Measurements from ENCODE around the gene CDK16. TPM values are rescaled to one million over a fixed set of nuclear protein-coding genes. Genes with fewer than 3 reads are reported as not detected.

Gene CDK16
- total and polyA plus RNA-seq, 2 of the 4 experiments (the other 2 are of a cell fraction): 85.3 to 106 TPM

GRCh38 chrX:47231167-47231566, 12.7 kb downstream of the CDK16 start:
- H2AK5ac ChIP-seq (ENCODE audit: low read depth, low read length): no peak overlapping the region
- DNase-seq: no peak
- TF ChIP-seq CHD1 (IDR thresholded peaks at IDR 0.05; ENCODE audit: low read depth, low read length) (no peak), BHLHE40 (IDR thresholded peaks at IDR 0.05; ENCODE audit: low read depth, low read length) (no peak), POLR2A (IDR thresholded peaks at IDR 0.05; ENCODE audit: low read depth, low read length) (no peak), SMC3 (IDR thresholded peaks at IDR 0.05; ENCODE audit: low read depth, low read length) (no peak), ELK1 (IDR thresholded peaks at IDR 0.05; ENCODE audit: borderline replicate concordance, low read depth, low read length) (no peak), RCOR1 (IDR thresholded peaks at IDR 0.05; ENCODE audit: insufficient replicate concordance, low read length) (no peak), CTCF (conservative IDR thresholded peaks at IDR 0.05; ENCODE audit: low read depth, low read length) (no peak), FOS (IDR thresholded peaks at IDR 0.05; ENCODE audit: low read depth, low read length) (no peak), MXI1 (IDR thresholded peaks at IDR 0.05; ENCODE audit: borderline replicate concordance, low read depth, low read length) (no peak), RFX5 (IDR thresholded peaks at IDR 0.05; ENCODE audit: low read depth, low read length) (no peak), NFE2L2 (IDR thresholded peaks at IDR 0.05; ENCODE audit: low read depth, low read length) (no peak), MAZ (IDR thresholded peaks at IDR 0.05; ENCODE audit: borderline replicate concordance, low read depth, low read length) (no peak), USF2 (IDR thresholded peaks at IDR 0.05; ENCODE audit: low read depth, low read length) (no peak), MAFK (IDR thresholded peaks at IDR 0.05; ENCODE audit: low read depth, low read length) (no peak), RAD21 (IDR thresholded peaks at IDR 0.05; ENCODE audit: low read length) (no peak), CEBPB (IDR thresholded peaks at IDR 0.05; ENCODE audit: low read depth, low read length) (no peak)
- no peak overlapping the region for H4K8ac ChIP-seq (ENCODE audit: low read depth in 2 of 2, low read length in 2 of 2)
- no peak overlapping the region for H2BK5ac ChIP-seq (ENCODE audit: low read depth, low read length, poor library complexity, severe bottlenecking)
- no TSS peak for BruUV-seq (replicated peaks)
- intact Hi-C loops (cut with micrococcal nuclease) (loop anchor here (5.0 kb wide), 1 partner anchor 151 kb away; no protein-coding TSS in a partner anchor), dilution Hi-C loops (cut with HindIII; ENCODE audit: low sequenced_read_pairs, unreplicated experiment) (no loop called here), in situ Hi-C loops (cut with MboI; ENCODE audit: low sequenced_read_pairs) (no loop called here)
- H2BK20ac ChIP-seq (ENCODE audit: low read depth, low read length): no peak overlapping the region
- no CpG with 5 or more reads among the region's 2 CpGs for WGBS, 2 experiments (ENCODE audit: extremely low coverage in 2 of 2, insufficient read length in 1 of 2)
- H2AK9ac ChIP-seq (replicated peaks; ENCODE audit: low read depth, low read length, poor library complexity): no peak overlapping the region
- H3K9me3 ChIP-seq (ENCODE audit: control insufficient read depth, insufficient read depth, low read length): no peaks in the 10 kb centered on the region
- no peak overlapping the region for H3K4me3 ChIP-seq (ENCODE audit: insufficient read depth, low read depth, low read length)
- no peak overlapping the region for H3K18ac ChIP-seq (ENCODE audit: low read depth, low read length)
- H3K36me3 ChIP-seq (ENCODE audit: control insufficient read depth, insufficient read depth, low read length): peaks cover 22% of the 10 kb centered on the region
- no peak overlapping the region for H3K4me2 ChIP-seq (ENCODE audit: low read depth, low read length)
- no peak overlapping the region for H2BK15ac ChIP-seq (ENCODE audit: low read depth, low read length)
- H3K27me3 ChIP-seq (ENCODE audit: control insufficient read depth, insufficient read depth, low read length): peaks cover 9% of the 10 kb centered on the region; the same call in 1 of the 2 replicates
- H3K27ac ChIP-seq (ENCODE audit: insufficient read depth, low read length): no peak overlapping the region
- no peak overlapping the region for H3K4ac ChIP-seq (ENCODE audit: low read depth, low read length)
- no peak overlapping the region for H3K23ac ChIP-seq (ENCODE audit: low read depth, low read length)
- H3K4me1 ChIP-seq (ENCODE audit: control insufficient read depth, insufficient read depth, low read length): 0 out of 2 replicates have a peak, but pooled peaks cover 1% of the 10 kb centered on the region
- no peak overlapping the region for H4K5ac ChIP-seq (ENCODE audit: low read depth, low read length)
- peaks cover 8% of the 10 kb centered on the region; the same call in 1 of the 2 replicates for H4K20me1 ChIP-seq (ENCODE audit: insufficient read depth, low read length)
- ChIA-PET CTCF (no interaction called here), POLR2A (ENCODE audit: unreplicated experiment) (no interaction called here)
- H3K9ac ChIP-seq (ENCODE audit: low read depth, low read length): no peak overlapping the region
- no peak overlapping the region for H4K91ac ChIP-seq (ENCODE audit: insufficient read depth, low read depth, low read length)
- H2AFZ ChIP-seq (replicated peaks; ENCODE audit: low read length, poor library complexity): no peak overlapping the region
- H2BK120ac ChIP-seq (ENCODE audit: low read depth, low read length): no peak overlapping the region
- H3K14ac ChIP-seq (replicated peaks; ENCODE audit: low read depth, low read length): no peak overlapping the region
- no peak for ATAC-seq (ENCODE audit: low read depth)
- H3K56ac ChIP-seq (ENCODE audit: extremely low read depth, insufficient read depth, low read length): no peak overlapping the region
- peaks cover 5% of the 10 kb centered on the region; the same call in 1 of the 2 replicates for H3K9me1 ChIP-seq (ENCODE audit: insufficient read depth, low read length)
- H3K79me1 ChIP-seq (ENCODE audit: low read depth in 1 of 2, low read length in 2 of 2): peaks cover 8 to 9% of the 10 kb centered on the region in 2 experiments; a peak in 3 of 4 replicates
